ENCODE measurements around the gene ELN. TPM values are rescaled to one million over a fixed set of nuclear protein-coding genes. Genes with fewer than 3 reads are reported as not detected.

The ELN gene
- total RNA-seq, 4 donors from 2014 or later = 5.3 to 14.8 (median 6.9) TPM

DNA sequence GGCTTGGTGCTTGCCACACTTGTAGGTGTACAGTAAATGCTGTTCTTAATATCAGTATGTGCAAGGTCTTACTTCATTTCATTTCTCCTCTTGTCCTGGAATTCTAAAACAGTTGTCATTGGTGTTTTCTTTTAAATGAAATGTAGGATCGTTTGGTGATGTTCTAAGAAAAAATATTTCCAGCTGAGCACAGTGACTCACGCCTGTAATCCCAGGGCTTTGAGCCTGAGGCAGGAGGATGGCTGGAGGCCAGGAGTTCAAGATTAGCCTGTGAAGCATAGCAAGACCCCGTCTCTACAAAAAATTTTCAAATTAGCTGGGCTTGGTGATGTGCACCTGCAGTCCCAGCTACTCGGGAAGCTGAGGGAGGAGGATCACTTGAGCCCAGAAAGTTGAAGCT lies 32.6 kb upstream of the ELN start:
- in situ Hi-C loops (cut with MboI; ENCODE audit: low sequenced_read_pairs in 4 of 4) (no loop called here), intact Hi-C loops (cut with DNase I; ENCODE audit: low total_unique reads) (no loop called here)
- H3K4me1 ChIP-seq = peaks cover 0 to 7% of the 10 kb centered on the region in 2 donors
- no peaks in the 10 kb centered on the region for H3K27me3 ChIP-seq
- H3K36me3 ChIP-seq = no peaks in the 10 kb centered on the region
- DNase-seq = no peak
- no peak overlapping the region for H3K4me3 ChIP-seq
- H3K27ac ChIP-seq = no peak overlapping the region
- peaks cover 0 to 9% (median 0%) of the 10 kb centered on the region in 3 donors for H3K9me3 ChIP-seq
- TF ChIP-seq, protein P1, sequence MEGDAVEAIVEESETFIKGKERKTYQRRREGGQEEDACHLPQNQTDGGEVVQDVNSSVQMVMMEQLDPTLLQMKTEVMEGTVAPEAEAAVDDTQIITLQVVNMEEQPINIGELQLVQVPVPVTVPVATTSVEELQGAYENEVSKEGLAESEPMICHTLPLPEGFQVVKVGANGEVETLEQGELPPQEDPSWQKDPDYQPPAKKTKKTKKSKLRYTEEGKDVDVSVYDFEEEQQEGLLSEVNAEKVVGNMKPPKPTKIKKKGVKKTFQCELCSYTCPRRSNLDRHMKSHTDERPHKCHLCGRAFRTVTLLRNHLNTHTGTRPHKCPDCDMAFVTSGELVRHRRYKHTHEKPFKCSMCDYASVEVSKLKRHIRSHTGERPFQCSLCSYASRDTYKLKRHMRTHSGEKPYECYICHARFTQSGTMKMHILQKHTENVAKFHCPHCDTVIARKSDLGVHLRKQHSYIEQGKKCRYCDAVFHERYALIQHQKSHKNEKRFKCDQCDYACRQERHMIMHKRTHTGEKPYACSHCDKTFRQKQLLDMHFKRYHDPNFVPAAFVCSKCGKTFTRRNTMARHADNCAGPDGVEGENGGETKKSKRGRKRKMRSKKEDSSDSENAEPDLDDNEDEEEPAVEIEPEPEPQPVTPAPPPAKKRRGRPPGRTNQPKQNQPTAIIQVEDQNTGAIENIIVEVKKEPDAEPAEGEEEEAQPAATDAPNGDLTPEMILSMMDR (IDR thresholded peaks at IDR 0.05 in 4 of 5, conservative IDR thresholded peaks at IDR 0.05 in 1 of 5) = no peak
- TF ChIP-seq POLR2A (IDR thresholded peaks at IDR 0.05) = no peak
- ATAC-seq = no peak

DNA sequence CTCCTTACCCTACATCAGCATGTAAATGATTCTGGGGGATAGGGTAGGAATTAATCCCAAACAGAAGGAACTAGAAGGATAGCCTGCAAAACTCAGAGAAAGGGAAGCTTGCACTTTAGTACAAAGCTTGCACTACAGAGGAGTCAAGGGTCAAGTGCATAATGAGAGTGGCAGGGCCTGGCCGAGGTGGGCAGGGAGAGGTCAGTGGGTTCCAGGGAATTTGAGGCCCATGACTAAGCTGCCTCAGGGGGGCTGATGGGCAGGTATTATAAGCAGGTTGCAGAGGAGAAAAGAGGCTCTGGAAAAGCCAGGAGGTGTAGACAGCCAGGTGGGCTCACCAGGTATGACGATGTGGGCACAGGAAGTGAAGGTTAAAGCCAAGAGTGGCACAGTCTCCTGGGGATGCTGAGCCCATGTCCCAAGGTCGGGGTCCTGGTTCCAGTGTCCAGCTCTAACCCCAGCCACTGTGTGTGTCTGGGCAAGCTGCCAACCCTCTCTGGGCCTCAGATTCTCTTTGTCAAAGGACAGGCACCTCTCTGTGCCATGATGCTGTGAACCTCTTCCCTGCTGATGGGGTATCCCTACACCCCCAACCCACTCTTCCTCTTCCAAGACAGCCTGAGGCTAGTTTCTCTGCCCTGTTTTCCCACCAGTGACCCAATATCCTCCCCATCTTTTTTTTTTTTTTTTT lies 32.0 kb upstream of the ELN start:
- in situ Hi-C loops (cut with MboI; ENCODE audit: low sequenced_read_pairs in 4 of 4) (no loop called here), intact Hi-C loops (cut with DNase I; ENCODE audit: low total_unique reads) (no loop called here)
- peaks cover 0 to 7% of the 10 kb centered on the region in 2 donors for H3K4me1 ChIP-seq
- H3K27ac ChIP-seq = no peak overlapping the region
- no peak overlapping the region for H3K4me3 ChIP-seq
- H3K27me3 ChIP-seq = no peaks in the 10 kb centered on the region
- H3K9me3 ChIP-seq = peaks cover 0 to 9% (median 0%) of the 10 kb centered on the region in 3 donors
- ATAC-seq (no peak), DNase-seq (no peak)
- no peaks in the 10 kb centered on the region for H3K36me3 ChIP-seq
- TF ChIP-seq POLR2A (IDR thresholded peaks at IDR 0.05) = no peak
- TF ChIP-seq, protein P1 (IDR thresholded peaks at IDR 0.05 in 4 of 5, conservative IDR thresholded peaks at IDR 0.05 in 1 of 5) = no peak

DNA sequence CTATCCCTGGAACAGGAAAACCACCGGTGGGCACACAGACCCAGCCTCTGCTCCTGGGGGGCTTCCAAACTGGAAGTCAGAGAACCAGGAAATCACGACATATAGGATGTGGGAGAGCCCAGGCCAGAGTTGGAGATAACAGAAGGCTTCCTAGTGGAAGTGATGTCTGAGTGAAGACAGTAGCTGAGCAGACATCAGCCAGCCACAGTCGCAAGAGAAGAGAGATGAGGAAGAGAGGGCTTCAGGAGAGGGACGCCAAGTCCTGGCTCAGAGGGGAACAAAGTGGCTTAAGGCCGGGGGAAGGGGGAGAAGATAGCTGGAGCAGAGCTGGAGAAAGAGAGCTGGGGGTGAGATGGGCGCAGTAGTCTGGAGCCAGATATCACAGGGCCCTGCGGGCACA lies 30.9 kb upstream of the ELN start:
- TF ChIP-seq POLR2A (IDR thresholded peaks at IDR 0.05) = no peak
- TF ChIP-seq, protein P1 (IDR thresholded peaks at IDR 0.05 in 4 of 5, conservative IDR thresholded peaks at IDR 0.05 in 1 of 5) = no peak
- no peaks in the 10 kb centered on the region for H3K36me3 ChIP-seq
- peaks cover 0 to 9% (median 0%) of the 10 kb centered on the region in 3 donors for H3K9me3 ChIP-seq
- no peaks in the 10 kb centered on the region for H3K27me3 ChIP-seq
- intact Hi-C loops (cut with DNase I; ENCODE audit: low total_unique reads) (no loop called here), in situ Hi-C loops (cut with MboI; ENCODE audit: low sequenced_read_pairs in 4 of 4) (no loop called here)
- H3K4me3 ChIP-seq = no peak overlapping the region
- H3K27ac ChIP-seq = no peak overlapping the region
- ATAC-seq (no peak), DNase-seq (no peak)
- H3K4me1 ChIP-seq = peaks cover 0 to 5% of the 10 kb centered on the region in 2 donors

DNA sequence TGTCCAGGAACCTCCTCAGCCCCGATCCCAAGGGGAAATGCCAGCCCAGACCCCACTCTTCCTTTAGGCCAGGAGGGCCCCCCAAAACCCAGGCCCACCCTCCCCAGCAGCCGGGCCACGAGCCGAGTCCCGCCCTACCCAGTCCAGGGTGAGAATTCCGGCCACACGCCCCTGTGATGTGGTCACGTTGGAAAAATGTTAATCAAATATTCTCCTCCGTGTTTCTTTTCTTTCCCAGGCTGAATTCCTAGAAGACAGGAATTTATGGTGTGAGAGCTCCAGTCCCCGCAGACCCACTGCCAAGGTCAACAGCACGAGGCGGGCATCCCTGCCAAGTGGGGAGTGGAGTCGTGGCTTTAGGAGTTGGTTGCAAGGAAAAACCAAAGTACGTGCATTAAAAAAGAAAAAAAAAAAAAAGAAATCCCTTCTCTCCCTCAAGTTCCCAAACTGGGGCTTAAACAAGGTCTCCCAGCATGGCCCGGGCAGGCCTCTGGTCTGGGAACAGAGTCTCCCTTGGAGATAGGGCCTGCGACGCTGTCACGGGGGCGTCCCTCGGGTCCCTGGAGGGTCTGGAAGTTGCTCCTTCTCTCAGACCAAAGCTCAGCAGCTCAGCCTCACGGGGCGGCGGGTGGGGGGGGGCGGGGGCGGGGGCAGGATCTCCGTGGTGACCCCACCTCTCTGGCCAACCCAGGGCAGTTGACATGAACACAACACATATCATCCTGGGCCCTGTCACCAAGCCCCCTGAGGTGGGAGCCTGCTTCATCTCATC lies 28.1 kb upstream of the ELN start:
- no peak for TF ChIP-seq POLR2A (IDR thresholded peaks at IDR 0.05)
- TF ChIP-seq, protein P1 (IDR thresholded peaks at IDR 0.05 in 4 of 5, conservative IDR thresholded peaks at IDR 0.05 in 1 of 5) = no peak
- intact Hi-C loops (cut with DNase I; ENCODE audit: low total_unique reads) = no loop called here
- Histone ChIP-seq H3K27me3 (no peaks in the 10 kb centered on the region), H3K36me3 (no peaks in the 10 kb centered on the region), H3K4me3 (no peak overlapping the region), H3K9me3 (peaks cover 0 to 5% (median 0%) of the 10 kb centered on the region in 3 donors), H3K27ac (no peak overlapping the region), H3K4me1 (peaks cover 0 to 4% of the 10 kb centered on the region in 2 donors)
- ATAC-seq (no peak), DNase-seq (no peak)
- in situ Hi-C loops (cut with MboI; ENCODE audit: low sequenced_read_pairs in 4 of 4) = no loop called here
